GM18502 (cell line): ENCODE data around the gene HECA.
"Not testable (repeated sequence)": the region's sequence is repeated elsewhere in the genome, so short reads cannot be mapped to it uniquely, and the experiment has no call there.

Experiments
- ATAC-seq: cut with Tn5 transposase; IDR thresholded peaks from one replicate; pipeline ENCODE4 v1.9.1; 2021; ENCODE audit warnings: mild to moderate bottlenecking; ENCODE audit not compliant: unreplicated experiment, poor library complexity

The HECA gene

GRCh38 chr6:139157086-139157485, 22.2 kb downstream of the HECA start:
- not testable (repeated sequence) for ATAC-seq

GRCh38 chr6:139159016-139159415, 24.1 kb downstream of the HECA start:
- no peak for ATAC-seq

- no peak for ATAC-seq
These were observed 26.3 kb downstream of the HECA start for GRCh38 chr6:139161169-139161568.

- peak; percentile 99 for ATAC-seq
These were observed 27.0 kb downstream of the HECA start for GRCh38 chr6:139161817-139162284.

- ATAC-seq = no peak
These were observed 29.1 kb downstream of the HECA start for GRCh38 chr6:139164001-139164400.

- no peak for ATAC-seq
These were observed 30.4 kb downstream of the HECA start for GRCh38 chr6:139165324-139165723.

GRCh38 chr6:139166238-139166955, 31.5 kb downstream of the HECA start:
- no peak for ATAC-seq

GRCh38 chr6:139166956-139167313, 32.1 kb downstream of the HECA start:
- ATAC-seq = no peak

GRCh38 chr6:139172151-139172550, 37.3 kb downstream of the HECA start:
- no peak for ATAC-seq

- no peak for ATAC-seq
These were observed 37.7 kb downstream of the HECA start for GRCh38 chr6:139172567-139172966.

GRCh38 chr6:139173172-139173571, 38.3 kb downstream of the HECA start:
- ATAC-seq = no peak

GRCh38 chr6:139173822-139174221, 38.9 kb downstream of the HECA start:
- ATAC-seq = no peak

- ATAC-seq = no peak
These were observed 40.1 kb downstream of the HECA start for GRCh38 chr6:139174961-139175360.

- peak; percentile 77 for ATAC-seq
These were observed 40.6 kb downstream of the HECA start for GRCh38 chr6:139175389-139175948.

GRCh38 chr6:139181236-139181635, 46.4 kb downstream of the HECA start:
- no peak for ATAC-seq

GRCh38 chr6:139184047-139184446, 49.2 kb downstream of the HECA start:
- ATAC-seq = no peak

- no peak for ATAC-seq
These were observed 49.6 kb downstream of the HECA start for GRCh38 chr6:139184459-139184858.

GRCh38 chr6:139186242-139186641, 51.4 kb downstream of the HECA start:
- ATAC-seq = no peak

- ATAC-seq = no peak
These were observed 51.8 kb downstream of the HECA start for GRCh38 chr6:139186692-139187091.

- ATAC-seq = no peak
These were observed 52.6 kb downstream of the HECA start for GRCh38 chr6:139187489-139187888.

- no peak for ATAC-seq
These were observed 54.8 kb downstream of the HECA start for GRCh38 chr6:139189665-139190064.

GRCh38 chr6:139194740-139195139, 59.9 kb downstream of the HECA start:
- ATAC-seq = no peak
